DND-41 (cell line): ENCODE measurements around the gene SGCD.

Source experiments
- CTCF ChIP-seq: IDR thresholded peaks from 2 replicates; pipeline ENCODE4 v1.5.1; 2012; ENCODE audit warnings: borderline replicate concordance, low read length, moderate library complexity, mild to moderate bottlenecking; ENCODE audit not compliant: poor library complexity, severe bottlenecking; ENCODE audit errors: extremely low read depth
- EZH2 ChIP-seq: IDR thresholded peaks from 3 replicates; pipeline ENCODE4 v1.6.1; 2012; ENCODE audit warnings: borderline replicate concordance, low read depth, mild to moderate bottlenecking, moderate library complexity, low read length, inconsistent platforms; ENCODE audit not compliant: severe bottlenecking

GRCh38 chr5:156359476-156359875 lies 32.5 kb downstream of the SGCD start:
- TF ChIP-seq CTCF (no peak), EZH2 (no peak)
